Loucy (cell line): ENCODE data around the gene ARGLU1.
A peak's percentile ranks its signal among the peaks of the same experiment; 100 is the strongest.

Experiments
- H2AFZ ChIP-seq: fragments of 200-600 bp; sonication (generic); 2 replicates; pipeline ENCODE4 v1.6.0; 2016; ENCODE audit warnings: antibody characterized with exemption, mild to moderate bottlenecking, low read length, moderate library complexity
- H3F3A ChIP-seq: fragments of 200-600 bp; 2 replicates; pipeline ENCODE4 v1.6.0; 2016; ENCODE audit warnings: antibody characterized with exemption, low read depth, mild to moderate bottlenecking
- H3K27me3 ChIP-seq: fragments of 200-600 bp; sonication (generic); 2 replicates; pipeline ENCODE4 v1.6.1; 2014; ENCODE audit warnings: low read length, mild to moderate bottlenecking; ENCODE audit not compliant: insufficient read depth, poor library complexity, severe bottlenecking
- H3K36me3 ChIP-seq: fragments of 200-600 bp; sonication (generic); 2 replicates; pipeline ENCODE4 v1.6.1; 2016; ENCODE audit warnings: low read length; ENCODE audit not compliant: insufficient read depth
- H3K4me1 ChIP-seq: fragments of 200-600 bp; sonication (generic); 2 replicates; pipeline ENCODE4 v1.5.1; 2014; ENCODE audit warnings: low read length, mild to moderate bottlenecking; ENCODE audit not compliant: insufficient read depth, poor library complexity, severe bottlenecking
- H3K4me2 ChIP-seq: fragments of 200-600 bp; sonication (generic); 2 replicates; pipeline ENCODE4 v1.6.0; 2014; ENCODE audit warnings: antibody characterized with exemption, low read length, low read depth, mild to moderate bottlenecking; ENCODE audit not compliant: poor library complexity, severe bottlenecking
- H3K4me3 ChIP-seq: fragments of 200-600 bp; sonication (generic); 2 replicates; pipeline ENCODE4 v1.5.1; 2014; ENCODE audit warnings: low read length, mild to moderate bottlenecking, mixed read lengths; ENCODE audit not compliant: poor library complexity, severe bottlenecking
- H3K79me2 ChIP-seq: fragments of 200-600 bp; sonication (generic); 2 replicates; pipeline ENCODE4 v1.6.1; 2014; ENCODE audit warnings: low read length; ENCODE audit not compliant: insufficient read depth
- H3K9ac ChIP-seq: fragments of 200-600 bp; sonication (generic); 2 replicates; pipeline ENCODE4 v1.6.0; 2014; ENCODE audit warnings: mild to moderate bottlenecking, low read depth, low read length, moderate library complexity; ENCODE audit not compliant: poor library complexity, severe bottlenecking
- H3K9me2 ChIP-seq: fragments of 200-600 bp; sonication (generic); replicated peaks from 2 replicates; pipeline ENCODE4 v1.6.1; 2016; ENCODE audit warnings: low read depth, low read length, mixed read lengths
- H3K9me3 ChIP-seq: fragments of 200-600 bp; sonication (generic); 2 replicates; pipeline ENCODE4 v1.6.1; 2014; ENCODE audit warnings: mild to moderate bottlenecking, antibody characterized with exemption, low read length, low read depth; ENCODE audit not compliant: insufficient read depth
- H4K20me1 ChIP-seq: fragments of 200-600 bp; sonication (generic); 2 replicates; pipeline ENCODE4 v1.6.0; 2014; ENCODE audit warnings: antibody characterized with exemption, low read length, mild to moderate bottlenecking; ENCODE audit not compliant: insufficient read depth, poor library complexity, severe bottlenecking
- EZH2phosphoT487 ChIP-seq: fragments of 200-600 bp; IDR thresholded peaks from 2 replicates; pipeline ENCODE4 v1.6.1; 2018; ENCODE audit warnings: antibody characterized with exemption, mild to moderate bottlenecking, moderate library complexity, borderline replicate concordance
- TF ChIP-seq, protein P1 (sequence below): fragments of 200-600 bp; sonication (generic); conservative IDR thresholded peaks from 2 replicates; pipeline ENCODE4 v1.5.1; 2014; ENCODE audit warnings: mild to moderate bottlenecking, antibody characterized with exemption, low read length

The ARGLU1 gene

GRCh38 chr13:106567474-106568298 lies at the start of gene ARGLU1:
Gene ARGLU1 (minus strand): TSS chr13:106568137. CDS start chr13:106567919, 218 bp downstream.
- peaks cover 52% of the 10 kb centered on the region for H3K79me2 ChIP-seq
- H3K36me3 ChIP-seq, result no peaks in the 10 kb centered on the region
- peak within 1 kb of the TSS; percentile 98 for H3K4me3 ChIP-seq
- H2AFZ ChIP-seq, result peak within 1 kb of the TSS; percentile 97
- no peaks in the 10 kb centered on the region for H3K9me2 ChIP-seq
- H3K9ac ChIP-seq, result peak within 1 kb of the TSS; percentile 93
- no peaks in the 10 kb centered on the region for H3K27me3 ChIP-seq
- H4K20me1 ChIP-seq, result peaks cover 46% of the 10 kb centered on the region
- H3K4me2 ChIP-seq, result peak within 1 kb of the TSS; percentile 95
- H3K9me3 ChIP-seq, result no peaks in the 10 kb centered on the region
- TF ChIP-seq, protein P1, sequence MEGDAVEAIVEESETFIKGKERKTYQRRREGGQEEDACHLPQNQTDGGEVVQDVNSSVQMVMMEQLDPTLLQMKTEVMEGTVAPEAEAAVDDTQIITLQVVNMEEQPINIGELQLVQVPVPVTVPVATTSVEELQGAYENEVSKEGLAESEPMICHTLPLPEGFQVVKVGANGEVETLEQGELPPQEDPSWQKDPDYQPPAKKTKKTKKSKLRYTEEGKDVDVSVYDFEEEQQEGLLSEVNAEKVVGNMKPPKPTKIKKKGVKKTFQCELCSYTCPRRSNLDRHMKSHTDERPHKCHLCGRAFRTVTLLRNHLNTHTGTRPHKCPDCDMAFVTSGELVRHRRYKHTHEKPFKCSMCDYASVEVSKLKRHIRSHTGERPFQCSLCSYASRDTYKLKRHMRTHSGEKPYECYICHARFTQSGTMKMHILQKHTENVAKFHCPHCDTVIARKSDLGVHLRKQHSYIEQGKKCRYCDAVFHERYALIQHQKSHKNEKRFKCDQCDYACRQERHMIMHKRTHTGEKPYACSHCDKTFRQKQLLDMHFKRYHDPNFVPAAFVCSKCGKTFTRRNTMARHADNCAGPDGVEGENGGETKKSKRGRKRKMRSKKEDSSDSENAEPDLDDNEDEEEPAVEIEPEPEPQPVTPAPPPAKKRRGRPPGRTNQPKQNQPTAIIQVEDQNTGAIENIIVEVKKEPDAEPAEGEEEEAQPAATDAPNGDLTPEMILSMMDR, result no peak
- no peak for TF ChIP-seq EZH2phosphoT487
- peaks cover 31% of the 10 kb centered on the region for H3K4me1 ChIP-seq
- H3F3A ChIP-seq, result no peaks in the 10 kb centered on the region

DNA sequence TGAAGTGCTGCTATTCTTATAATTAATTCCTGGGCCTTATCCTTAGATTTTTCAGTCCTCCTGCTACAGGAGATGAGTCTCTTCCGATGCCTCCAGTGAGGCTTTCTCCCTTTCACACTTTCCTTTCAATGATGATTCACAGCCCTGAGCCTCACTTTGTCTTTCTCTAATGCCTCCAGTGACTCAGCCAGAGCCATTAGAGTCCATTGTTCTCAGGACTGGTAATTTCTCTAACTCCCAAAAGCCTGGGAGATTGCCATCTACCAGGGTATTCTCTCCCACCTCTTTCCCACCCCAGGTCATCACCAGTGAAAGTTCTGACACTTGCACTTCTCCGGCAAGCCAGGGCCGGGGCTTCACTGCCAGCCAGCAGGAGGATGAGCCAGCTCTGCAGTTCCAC lies 49.6 kb upstream of the ARGLU1 start:
- H3K9ac ChIP-seq, result no peak overlapping the region
- no peaks in the 10 kb centered on the region for H3K36me3 ChIP-seq
- H2AFZ ChIP-seq, result no peak overlapping the region
- no peaks in the 10 kb centered on the region for H3K9me2 ChIP-seq
- no peaks in the 10 kb centered on the region for H3K4me1 ChIP-seq
- no peak for TF ChIP-seq EZH2phosphoT487
- TF ChIP-seq, protein P1, result no peak
- H3K27me3 ChIP-seq, result no peaks in the 10 kb centered on the region
- H3F3A ChIP-seq, result no peaks in the 10 kb centered on the region
- H3K79me2 ChIP-seq, result no peaks in the 10 kb centered on the region
- H3K9me3 ChIP-seq, result no peaks in the 10 kb centered on the region
- no peak overlapping the region for H3K4me2 ChIP-seq
- no peaks in the 10 kb centered on the region for H4K20me1 ChIP-seq
- H3K4me3 ChIP-seq, result no peak overlapping the region

DNA sequence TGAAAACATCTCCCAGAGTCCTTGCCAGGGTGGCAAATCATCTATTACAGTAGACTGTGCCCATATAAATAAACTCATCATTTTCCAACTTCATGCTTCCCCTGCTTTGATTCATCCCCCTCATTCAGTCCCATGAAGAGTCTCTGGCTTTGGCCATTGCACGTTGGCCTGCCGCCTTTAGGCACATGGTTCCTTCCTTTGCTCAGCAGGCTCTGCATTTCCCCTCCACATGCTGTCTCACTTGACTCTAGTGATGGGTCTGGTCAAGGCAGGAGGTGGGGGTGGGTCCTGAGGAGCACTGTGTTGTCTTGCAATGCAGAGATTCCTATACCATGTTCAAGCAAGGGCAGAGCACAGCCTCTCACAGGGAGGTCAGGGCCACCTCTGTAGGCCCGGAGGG lies 48.8 kb upstream of the ARGLU1 start:
- H3K36me3 ChIP-seq, result no peaks in the 10 kb centered on the region
- TF ChIP-seq EZH2phosphoT487, result no peak
- TF ChIP-seq, protein P1, result no peak

More for the DNA sequence above, 48.8 kb upstream of the ARGLU1 start:
- H2AFZ ChIP-seq, result no peak overlapping the region
- H4K20me1 ChIP-seq, result no peaks in the 10 kb centered on the region
- H3K27me3 ChIP-seq, result no peaks in the 10 kb centered on the region
- no peak overlapping the region for H3K9ac ChIP-seq
- no peaks in the 10 kb centered on the region for H3K9me2 ChIP-seq
- H3F3A ChIP-seq, result no peaks in the 10 kb centered on the region
- no peak overlapping the region for H3K4me2 ChIP-seq
- H3K9me3 ChIP-seq, result no peaks in the 10 kb centered on the region
- H3K4me1 ChIP-seq, result no peaks in the 10 kb centered on the region
- H3K4me3 ChIP-seq, result no peak overlapping the region
- H3K79me2 ChIP-seq, result no peaks in the 10 kb centered on the region
